CD4-positive, alpha-beta T cell (primary cell): Measurements from ENCODE around the gene SMYD3. TPM values are rescaled to one million over a fixed set of nuclear protein-coding genes. Genes with fewer than 3 reads are reported as not detected.

Source experiments
- ATAC-seq: fragments of 200-7000 bp; cut with Tn5 transposase; one replicate; pipeline ENCODE4 v1.10.0; 2022; ENCODE audit warnings: mild to moderate bottlenecking; ENCODE audit not compliant: poor library complexity
- CTCF ChIA-PET: fragments of 350-600 bp; sonication (Branson Sonifier 250); formaldehyde crosslinking; loops from one replicate; lab custom pipeline; 2021; ENCODE audit warnings: antibody characterized with exemption, inconsistent platforms; lab: Charles Lee
- POLR2A ChIA-PET: fragments of 350-600 bp; sonication (Branson Sonifier 250); formaldehyde crosslinking; loops from one replicate; lab custom pipeline; 2021; ENCODE audit warnings: antibody characterized with exemption, inconsistent platforms; lab: Charles Lee
- DNase-seq, 14 experiments: peaks; one replicate each; pipeline ENCODE4 v3.0.0-alpha.2; 2013 to 2020; ENCODE audit warnings: mixed read lengths in 2 of 14
- H3K27ac ChIP-seq, 2 donors: one replicate each; pipeline versions ENCODE4 v1.5.1 to v1.7.0; 2013; ENCODE audit warnings: low read length in 2 of 2, low read depth in 1 of 2, mild to moderate bottlenecking in 1 of 2
- H3K27me3 ChIP-seq, 2 experiments: 1 replicate in 1 of 2; 2 replicates in 1 of 2; pipeline versions ENCODE4 v1.6.1 to v1.7.0; 2013; ENCODE audit warnings: low read length in 2 of 2, control low read depth in 1 of 2, mild to moderate bottlenecking in 1 of 2, moderate library complexity in 1 of 2; ENCODE audit not compliant: insufficient read depth in 2 of 2, control insufficient read depth in 1 of 2
- H3K36me3 ChIP-seq: one replicate; pipeline ENCODE4 v1.6.1; 2013; ENCODE audit warnings: low read length, control low read depth; ENCODE audit not compliant: insufficient read depth
- H3K4me1 ChIP-seq: one replicate; pipeline ENCODE4 v1.6.1; 2013; ENCODE audit warnings: low read length, control low read depth; ENCODE audit not compliant: insufficient read depth
- H3K4me3 ChIP-seq: one replicate; pipeline ENCODE4 v1.5.1; 2013; ENCODE audit warnings: mild to moderate bottlenecking, low read length, moderate library complexity
- H3K9me3 ChIP-seq, 2 experiments: 1 replicate in 1 of 2; 2 replicates in 1 of 2; pipeline versions ENCODE4 v1.6.1 to v1.7.0; 2013; ENCODE audit warnings: low read length in 2 of 2, mild to moderate bottlenecking in 2 of 2, control low read depth in 1 of 2, moderate library complexity in 1 of 2; ENCODE audit not compliant: control insufficient read depth in 1 of 2, insufficient read depth in 1 of 2
- H3K27ac Mint-ChIP-seq: one replicate; pipeline ENCODE4 v1.8.0; 2020; ENCODE audit warnings: mixed read lengths
- H3K27me3 Mint-ChIP-seq: one replicate; pipeline ENCODE4 v1.8.0; 2021; ENCODE audit warnings: mixed read lengths
- H3K36me3 Mint-ChIP-seq: one replicate; pipeline ENCODE4 v1.8.0; 2021; ENCODE audit warnings: low read depth, mixed read lengths
- H3K4me1 Mint-ChIP-seq: one replicate; pipeline ENCODE4 v1.8.0; 2021; ENCODE audit warnings: low read depth, mixed read lengths
- H3K4me3 Mint-ChIP-seq: one replicate; pipeline ENCODE4 v1.8.0; 2020; ENCODE audit warnings: mild to moderate bottlenecking, mixed read lengths
- H3K9me3 Mint-ChIP-seq: one replicate; pipeline ENCODE4 v1.8.0; 2020; ENCODE audit warnings: mixed read lengths
- CTCF ChIP-seq: fragments of 200-600 bp; IDR thresholded peaks from one replicate; pipeline ENCODE4 v1.8.0; 2022; ENCODE audit warnings: antibody characterized with exemption, mild to moderate bottlenecking
- intact Hi-C, 2 experiments: fragments of 100-400 bp; cut with DNase I in 1 of 2; cut with micrococcal nuclease in 1 of 2; formaldehyde crosslinking; loops; one replicate each; pipeline versions ENCODE4 v1.15.1 to v1.9.0; 2023 to 2025; cut with DNase I, micrococcal nuclease
- total RNA-seq, 174 experiments: library from RNA in 2 of 174; stranded (reverse) in 2 of 174; gene quantifications; one replicate each; pipeline ENCODE4 v1.2.3 and lab custom pipeline; 2021 to 2026

SMYD3 gene
- total RNA-seq, 2 experiments from 2014 or later, result 18.8 to 19.6 TPM

GRCh38 chr1:246106342-246106763 is 400.7 kb downstream of the SMYD3 start:
- peaks cover 5% of the 10 kb centered on the region for H3K36me3 Mint-ChIP-seq
- POLR2A ChIA-PET, result no interaction called here
- H3K4me1 Mint-ChIP-seq, result no peaks in the 10 kb centered on the region
- CTCF ChIA-PET, result no interaction called here
- Histone ChIP-seq H3K4me3 (no peak overlapping the region), H3K4me1 (no peaks in the 10 kb centered on the region), H3K36me3 (no peaks in the 10 kb centered on the region), H3K27me3 (no peaks in the 10 kb centered on the region), H3K9me3 (peaks cover 0 to 6% of the 10 kb centered on the region in 2 experiments), H3K27ac (no peak overlapping the region)
- no peaks in the 10 kb centered on the region for H3K27me3 Mint-ChIP-seq
- no peak overlapping the region for H3K27ac Mint-ChIP-seq
- H3K4me3 Mint-ChIP-seq, result no peak overlapping the region
- no peak for DNase-seq
- intact Hi-C loops, result no loop called here
- TF ChIP-seq CTCF, result no peak
- no peak for ATAC-seq
- H3K9me3 Mint-ChIP-seq, result no peaks in the 10 kb centered on the region

GRCh38 chr1:246104927-246105326 is 402.2 kb downstream of the SMYD3 start:
- no peak overlapping the region for H3K27ac ChIP-seq
- DNase-seq, result no peak
- Mint-ChIP-seq H3K9me3 (no peaks in the 10 kb centered on the region), H3K27me3 (no peaks in the 10 kb centered on the region), H3K36me3 (peaks cover 5% of the 10 kb centered on the region), H3K4me3 (no peak overlapping the region), H3K27ac (no peak overlapping the region), H3K4me1 (no peaks in the 10 kb centered on the region)
- intact Hi-C loops, result no loop called here
- no peak for ATAC-seq
- no peaks in the 10 kb centered on the region for H3K36me3 ChIP-seq
- ChIA-PET CTCF (no interaction called here), POLR2A (no interaction called here)
- no peak overlapping the region for H3K4me3 ChIP-seq
- H3K9me3 ChIP-seq, result no peaks in the 10 kb centered on the region
- H3K4me1 ChIP-seq, result no peaks in the 10 kb centered on the region
- TF ChIP-seq CTCF, result no peak
- no peaks in the 10 kb centered on the region for H3K27me3 ChIP-seq

GRCh38 chr1:246099570-246099969 is 407.5 kb downstream of the SMYD3 start:
- Mint-ChIP-seq H3K27me3 (no peaks in the 10 kb centered on the region), H3K9me3 (no peaks in the 10 kb centered on the region), H3K36me3 (peaks cover 27% of the 10 kb centered on the region), H3K27ac (no peak overlapping the region), H3K4me1 (no peaks in the 10 kb centered on the region), H3K4me3 (no peak overlapping the region)
- DNase-seq (no peak), ATAC-seq (no peak)
- TF ChIP-seq CTCF, result no peak
- POLR2A ChIA-PET, result no interaction called here
- Histone ChIP-seq H3K9me3 (no peaks in the 10 kb centered on the region), H3K4me1 (no peaks in the 10 kb centered on the region), H3K27ac (no peak overlapping the region), H3K4me3 (no peak overlapping the region), H3K36me3 (no peaks in the 10 kb centered on the region), H3K27me3 (no peaks in the 10 kb centered on the region)
- intact Hi-C loops, result no loop called here
- CTCF ChIA-PET, result interaction anchor here (1.1 kb wide), 1 partner anchor 30 kb away, joined by 3 read pairs; no protein-coding TSS in a partner anchor
